Measurements from ENCODE around the gene IL31. TPM values are rescaled to one million over a fixed set of nuclear protein-coding genes. Genes with fewer than 3 reads are reported as not detected.

The IL31 gene
- total RNA-seq, 1 experiment from 2014 or later: not detected

Other genes with a start within 250 kb of the IL31 start
- gene BCL7A, start 152.3 kb downstream of the IL31 start, total RNA-seq (2021; ENCODE audit: unreplicated experiment): 14.5 TPM
- 124 TPM for gene MLXIP, start 95.5 kb downstream of the IL31 start, total RNA-seq (2021; ENCODE audit: unreplicated experiment)
- gene LRRC43, start 8.9 kb upstream of the IL31 start, total RNA-seq (2021; ENCODE audit: unreplicated experiment): 1.5 TPM
- gene B3GNT4, start 29.5 kb upstream of the IL31 start, total RNA-seq (2021; ENCODE audit: unreplicated experiment): 1.8 TPM
- gene DIABLO, start 51.8 kb upstream of the IL31 start, total RNA-seq (2021; ENCODE audit: unreplicated experiment): 71.5 TPM
- gene VPS33A, start 92.3 kb upstream of the IL31 start, total RNA-seq (2021; ENCODE audit: unreplicated experiment): 35.2 TPM
- 117 TPM for gene CLIP1, start 248.4 kb upstream of the IL31 start, total RNA-seq (2021; ENCODE audit: unreplicated experiment)